Thyroid gland (tissue), 4 donors: ENCODE results near the gene ATIC. TPM values are rescaled to one million over a fixed set of nuclear protein-coding genes. Genes with fewer than 3 reads are reported as not detected.

ENCODE experiments used
- DNase-seq, 2 donors: peaks; one replicate each; pipeline ENCODE4 v3.0.0-alpha.2; 2019
- H3K27ac ChIP-seq, 3 donors: fragments of 200-600 bp; sonication (generic); 1 replicate in 2 of 3; 2 replicates in 1 of 3; pipeline ENCODE4 v1.5.1; 2016 to 2019; ENCODE audit warnings: mild to moderate bottlenecking in 1 of 3, moderate library complexity in 1 of 3
- H3K27me3 ChIP-seq: fragments of 200-600 bp; sonication (generic); one replicate; pipeline ENCODE4 v1.5.1; 2019
- H3K36me3 ChIP-seq, 2 donors: fragments of 200-600 bp; sonication (generic); one replicate each; pipeline ENCODE4 v1.5.1; 2016 to 2019
- H3K4me1 ChIP-seq, 2 donors: fragments of 200-600 bp; sonication (generic); one replicate each; pipeline ENCODE4 v1.5.1; 2017 to 2019
- H3K4me3 ChIP-seq, 3 donors: fragments of 200-600 bp; sonication (generic); replicated peaks in 1 of 3; 1 replicate in 2 of 3; 2 replicates in 1 of 3; pipeline ENCODE4 v1.5.1; 2016; ENCODE audit warnings: mild to moderate bottlenecking in 1 of 3
- H3K9me3 ChIP-seq: fragments of 200-600 bp; sonication (generic); one replicate; pipeline ENCODE4 v1.5.1; 2017
- POLR2A ChIP-seq, 2 donors: fragments of 450-650 bp; IDR thresholded peaks; one replicate each; pipeline ENCODE4 v1.6.1; 2017; ENCODE audit warnings: antibody characterized with exemption in 2 of 2, mild to moderate bottlenecking in 2 of 2, moderate library complexity in 1 of 2
- WGBS, 2 donors: methylation state at CpG; one replicate each; pipeline ENCODE4 v1.1.5; 2017; 5-methylcytosine and 5-hydroxymethylcytosine counted together
- intact Hi-C: fragments of 100-400 bp; cut with DNase I; formaldehyde crosslinking; loops from one replicate; pipeline ENCODE4 v1.15.1; 2023
- total RNA-seq, 4 donors: library from RNA; depleted of rRNA; stranded (reverse); fragments of >200 nt; gene quantifications; one replicate each; pipeline ENCODE4 v1.2.3, GENCODE V29; 2016
- TF ChIP-seq, protein P1 (sequence below), 6 experiments: fragments of 200-600 bp in 3 of 6; fragments of 450-650 bp in 3 of 6; sonication (generic) in 3 of 6; IDR thresholded peaks; one replicate each; pipeline ENCODE4 v1.5.1; 2016 to 2019; ENCODE audit warnings: antibody characterized with exemption in 6 of 6, mild to moderate bottlenecking in 2 of 6, inconsistent platforms in 1 of 6, moderate library complexity in 1 of 6

The ATIC gene
- total RNA-seq: 10 to 100 TPM; 25.7 to 35.1 (median 27.4) TPM

DNA sequence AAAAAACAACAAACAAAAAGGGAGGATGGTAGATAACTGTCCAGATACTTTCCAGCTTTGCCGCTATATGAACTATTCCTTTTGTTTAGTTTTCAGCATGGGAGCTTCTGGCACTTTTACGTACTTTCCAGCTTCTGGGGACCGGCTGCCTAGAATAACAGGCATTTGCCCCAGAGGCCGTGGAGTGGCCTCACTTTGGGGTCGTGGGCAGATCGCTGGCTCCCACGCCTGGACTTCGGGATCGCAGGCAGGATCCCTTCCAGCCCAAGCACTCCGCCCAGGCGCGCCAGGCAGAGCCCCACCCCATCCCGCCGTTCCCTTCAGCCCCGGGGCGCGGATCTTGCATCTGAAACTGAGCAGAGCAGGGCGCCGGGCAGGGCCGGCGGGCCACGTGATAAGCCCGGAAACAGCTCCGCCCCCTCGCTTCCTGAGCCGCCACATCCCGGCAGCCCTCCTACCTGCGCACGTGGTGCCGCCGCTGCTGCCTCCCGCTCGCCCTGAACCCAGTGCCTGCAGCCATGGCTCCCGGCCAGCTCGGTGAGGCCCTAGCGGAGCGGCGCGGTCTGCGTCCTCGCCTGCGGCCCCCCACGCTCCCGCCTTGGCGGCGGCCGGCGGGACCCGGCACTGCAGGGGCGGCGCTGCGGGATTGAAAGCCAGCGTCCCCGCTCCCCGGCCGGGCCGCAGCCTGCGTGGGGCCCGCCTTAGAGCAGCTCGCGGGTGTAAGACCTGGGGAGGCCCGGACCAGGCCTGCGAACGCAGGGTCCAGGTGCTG, at the start of gene ATIC:
Gene ATIC, plus strand, starts transcription at position 435 of the 772 bp plus-strand sequence. Its CDS starts 84 bp downstream, at position 519.
- DNase-seq: peak; percentile 93 to 95
- Histone ChIP-seq H3K4me3 (peak within 1 kb of the TSS; percentile 52 to 98 (median 77)), H3K9me3 (no peaks in the 10 kb centered on the region), H3K27me3 (no peaks in the 10 kb centered on the region), H3K36me3 (no peaks in the 10 kb centered on the region), H3K4me1 (peaks cover 0 to 9% of the 10 kb centered on the region in 2 donors), H3K27ac (peak within 1 kb of the TSS; percentile 56 to 81 (median 64))
- WGBS, 2 donors: 1% methylated on average over 9 to 27 of the region's 64 CpGs
- peak in 1 of 2 donors; percentile 63 for TF ChIP-seq POLR2A (IDR thresholded peaks at IDR 0.05)
- TF ChIP-seq, protein P1, sequence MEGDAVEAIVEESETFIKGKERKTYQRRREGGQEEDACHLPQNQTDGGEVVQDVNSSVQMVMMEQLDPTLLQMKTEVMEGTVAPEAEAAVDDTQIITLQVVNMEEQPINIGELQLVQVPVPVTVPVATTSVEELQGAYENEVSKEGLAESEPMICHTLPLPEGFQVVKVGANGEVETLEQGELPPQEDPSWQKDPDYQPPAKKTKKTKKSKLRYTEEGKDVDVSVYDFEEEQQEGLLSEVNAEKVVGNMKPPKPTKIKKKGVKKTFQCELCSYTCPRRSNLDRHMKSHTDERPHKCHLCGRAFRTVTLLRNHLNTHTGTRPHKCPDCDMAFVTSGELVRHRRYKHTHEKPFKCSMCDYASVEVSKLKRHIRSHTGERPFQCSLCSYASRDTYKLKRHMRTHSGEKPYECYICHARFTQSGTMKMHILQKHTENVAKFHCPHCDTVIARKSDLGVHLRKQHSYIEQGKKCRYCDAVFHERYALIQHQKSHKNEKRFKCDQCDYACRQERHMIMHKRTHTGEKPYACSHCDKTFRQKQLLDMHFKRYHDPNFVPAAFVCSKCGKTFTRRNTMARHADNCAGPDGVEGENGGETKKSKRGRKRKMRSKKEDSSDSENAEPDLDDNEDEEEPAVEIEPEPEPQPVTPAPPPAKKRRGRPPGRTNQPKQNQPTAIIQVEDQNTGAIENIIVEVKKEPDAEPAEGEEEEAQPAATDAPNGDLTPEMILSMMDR (IDR thresholded peaks at IDR 0.05): peak in 1 of 6 experiments; percentile 28
- intact Hi-C loops: no loop called here

DNA sequence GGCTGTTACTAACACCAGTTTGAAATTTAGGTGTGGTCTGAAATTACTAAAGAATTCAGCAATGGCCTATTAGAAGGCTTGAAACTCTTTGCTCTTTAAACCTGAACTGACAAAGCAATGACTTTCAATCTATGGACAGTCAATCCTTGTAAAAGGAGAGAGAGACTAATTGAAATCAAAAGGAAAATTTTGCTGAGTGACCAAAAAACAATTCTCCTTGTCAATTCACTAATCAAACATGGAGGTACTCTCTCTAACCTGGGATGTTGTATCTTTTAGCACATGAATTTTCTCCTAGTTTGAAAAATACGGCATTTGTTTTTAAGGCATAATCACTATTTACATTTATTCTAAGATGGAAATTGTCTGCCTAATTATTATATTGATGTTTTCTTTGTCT, 49.6 kb upstream of the ATIC start:
- H3K4me1 ChIP-seq: no peaks in the 10 kb centered on the region
- TF ChIP-seq, protein P1 (IDR thresholded peaks at IDR 0.05): no peak
- TF ChIP-seq POLR2A (IDR thresholded peaks at IDR 0.05): no peak
- no peaks in the 10 kb centered on the region for H3K9me3 ChIP-seq
- no peaks in the 10 kb centered on the region for H3K27me3 ChIP-seq
- no peak overlapping the region for H3K4me3 ChIP-seq
- 94% methylated on average over 1 of the region's 1 CpG for whole genome bisulfite sequencing, 2 donors
- no peak overlapping the region for H3K27ac ChIP-seq
- no peaks in the 10 kb centered on the region for H3K36me3 ChIP-seq
- intact Hi-C loops: no loop called here
- DNase-seq: no peak

DNA sequence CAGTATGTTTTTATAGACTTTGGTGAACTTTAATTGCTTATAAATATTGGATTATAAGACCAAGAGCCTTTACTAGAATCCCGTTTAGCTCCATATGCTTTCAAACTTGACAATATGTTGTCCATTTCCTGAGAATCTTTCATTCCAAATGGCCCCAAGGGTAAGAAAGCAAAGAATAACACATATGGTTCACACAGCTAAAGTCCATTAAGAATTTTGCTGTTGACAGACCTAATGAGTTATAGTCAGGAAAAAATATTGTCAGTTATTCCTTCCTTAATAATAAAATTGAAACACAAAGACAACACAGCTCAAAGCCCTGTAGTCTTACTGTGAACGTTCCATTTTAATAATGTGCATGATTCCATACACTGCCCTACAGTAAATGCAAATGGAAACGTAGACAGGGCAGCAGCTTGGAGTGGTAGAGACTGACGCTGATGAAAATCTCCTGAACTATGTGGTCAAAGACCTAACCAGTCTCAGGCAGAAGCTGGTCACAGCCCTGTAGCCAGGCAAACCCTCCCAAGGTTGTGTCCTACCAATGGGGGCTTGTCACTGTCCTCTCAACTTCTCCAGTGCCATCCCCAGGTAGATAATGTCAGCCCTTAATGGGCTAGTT, 49.0 kb upstream of the ATIC start:
- H3K9me3 ChIP-seq: no peaks in the 10 kb centered on the region
- H3K4me3 ChIP-seq: no peak overlapping the region
- no peak for DNase-seq
- intact Hi-C loops: no loop called here
- H3K36me3 ChIP-seq: no peaks in the 10 kb centered on the region
- H3K27me3 ChIP-seq: no peaks in the 10 kb centered on the region
- TF ChIP-seq, protein P1 (IDR thresholded peaks at IDR 0.05): no peak
- no peak for TF ChIP-seq POLR2A (IDR thresholded peaks at IDR 0.05)
- no peaks in the 10 kb centered on the region for H3K4me1 ChIP-seq
- no peak overlapping the region for H3K27ac ChIP-seq
- 81 to 82% methylated on average over 4 of the region's 4 CpGs for WGBS, 2 donors

DNA sequence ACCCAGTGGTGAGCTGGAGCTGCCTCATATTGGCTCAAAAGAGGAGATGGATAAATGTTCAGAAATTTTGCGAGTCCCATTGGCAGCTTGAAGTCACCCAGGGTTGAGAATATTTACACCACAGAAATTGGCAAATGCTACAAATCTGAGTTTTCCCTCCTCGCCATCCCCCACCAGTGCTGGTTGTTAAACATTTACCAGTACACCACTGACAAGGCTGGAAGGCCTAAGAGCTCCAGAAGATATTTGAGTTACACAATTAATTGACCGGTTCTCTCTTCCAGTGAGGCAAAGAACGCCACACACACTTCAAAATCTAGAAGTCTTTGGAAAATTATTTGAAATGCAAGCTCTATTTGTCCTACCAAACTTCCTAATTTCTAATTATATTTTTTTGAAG, 47.5 kb upstream of the ATIC start:
- H3K36me3 ChIP-seq: no peaks in the 10 kb centered on the region
- 92 to 95% methylated on average over 4 of the region's 4 CpGs for WGBS, 2 donors
- TF ChIP-seq POLR2A (IDR thresholded peaks at IDR 0.05): no peak
- TF ChIP-seq, protein P1 (IDR thresholded peaks at IDR 0.05): no peak
- H3K9me3 ChIP-seq: no peaks in the 10 kb centered on the region
- no peaks in the 10 kb centered on the region for H3K4me1 ChIP-seq
- H3K27me3 ChIP-seq: no peaks in the 10 kb centered on the region
- H3K27ac ChIP-seq: no peak overlapping the region
- DNase-seq: no peak
- no peak overlapping the region for H3K4me3 ChIP-seq
- intact Hi-C loops: no loop called here
